SH-SY5Y (cell line): ENCODE data around the gene AGR3.

Experiments
- GATA2 ChIP-seq: IDR thresholded peaks from 2 replicates; pipeline ENCODE4 v1.6.1; 2011; ENCODE audit warnings: mild to moderate bottlenecking, low read depth, low read length
- GATA3 ChIP-seq: IDR thresholded peaks from 2 replicates; pipeline ENCODE4 v1.6.1; 2011; ENCODE audit warnings: low read depth, mild to moderate bottlenecking, low read length, moderate library complexity

GRCh38 chr7:16912540-16912939, 30.8 kb upstream of the AGR3 start:
- TF ChIP-seq GATA3 (no peak), GATA2 (no peak)
